ENCODE results near the gene BPIFB4. TPM values are rescaled to one million over a fixed set of nuclear protein-coding genes. Genes with fewer than 3 reads are reported as not detected.
"Not testable (repeated sequence)": the region's sequence is repeated elsewhere in the genome, so short reads cannot be mapped to it uniquely, and the experiment has no call there.

BPIFB4 gene
- polyA plus RNA-seq, 1 of the 3 experiments (the other 2 are of a cell fraction), result not detected

GRCh38 chr20:33105316-33105924, 26.0 kb downstream of the BPIFB4 start:
- H3K9me2 ChIP-seq, result no peaks in the 10 kb centered on the region
- H3F3A ChIP-seq (replicated peaks; ENCODE audit: insufficient read depth), result no peaks in the 10 kb centered on the region
- H3K79me2 ChIP-seq (ENCODE audit: insufficient read depth), result no peaks in the 10 kb centered on the region
- no peak for TF ChIP-seq YY1 (IDR thresholded peaks at IDR 0.05; ENCODE audit: low read depth)
- TF ChIP-seq NRF1 (IDR thresholded peaks at IDR 0.05; ENCODE audit: low read depth, low read length), result no peak
- no peak for TF ChIP-seq CTCF (IDR thresholded peaks at IDR 0.05)
- no peak for TF ChIP-seq TCF12 (IDR thresholded peaks at IDR 0.05)
- no peak for TF ChIP-seq MXI1 (IDR thresholded peaks at IDR 0.05; ENCODE audit: low read depth, low read length)
- TF ChIP-seq, protein P1, sequence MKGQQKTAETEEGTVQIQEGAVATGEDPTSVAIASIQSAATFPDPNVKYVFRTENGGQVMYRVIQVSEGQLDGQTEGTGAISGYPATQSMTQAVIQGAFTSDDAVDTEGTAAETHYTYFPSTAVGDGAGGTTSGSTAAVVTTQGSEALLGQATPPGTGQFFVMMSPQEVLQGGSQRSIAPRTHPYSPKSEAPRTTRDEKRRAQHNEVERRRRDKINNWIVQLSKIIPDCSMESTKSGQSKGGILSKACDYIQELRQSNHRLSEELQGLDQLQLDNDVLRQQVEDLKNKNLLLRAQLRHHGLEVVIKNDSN (IDR thresholded peaks at IDR 0.05; ENCODE audit: borderline replicate concordance, low read depth), result no peak
- TF ChIP-seq ELF1 (IDR thresholded peaks at IDR 0.05), result no peak
- no peak for TF ChIP-seq CHD2 (IDR thresholded peaks at IDR 0.05; ENCODE audit: low read length, partially characterized antibody)
- TF ChIP-seq JUND (IDR thresholded peaks at IDR 0.05), result no peak
- no peak for TF ChIP-seq NFIC (IDR thresholded peaks at IDR 0.05; ENCODE audit: borderline replicate concordance)
- no peak for TF ChIP-seq IRF3 (IDR thresholded peaks at IDR 0.05; ENCODE audit: low read depth, low read length)
- POLR2A ChIA-PET, result no interaction called here
- no peak overlapping the region for H3K4me3 ChIP-seq (ENCODE audit: low read depth in 2 of 2, low read length in 1 of 2)
- no peaks in the 10 kb centered on the region for H3K9me3 ChIP-seq
- no peak overlapping the region for H3K27ac ChIP-seq (ENCODE audit: low read depth in 2 of 2, low read length in 1 of 2)
- H3K4me2 ChIP-seq, result no peak overlapping the region
- H3K27me3 ChIP-seq (ENCODE audit: insufficient read depth), result peaks cover 20% of the 10 kb centered on the region
- no peak overlapping the region for H3K9ac ChIP-seq
- DNase-seq, result no peak
- no peaks in the 10 kb centered on the region for H3K36me3 ChIP-seq (replicated peaks in 1 of 2; ENCODE audit: control insufficient read depth in 1 of 2, insufficient read depth in 2 of 2, low read length in 1 of 2)
- H4K20me1 ChIP-seq (ENCODE audit: insufficient read depth), result no peaks in the 10 kb centered on the region
- WGBS (ENCODE audit: low lambda C conversion rate), result 29% methylated on average over 8 of the region's 8 CpGs
- no peaks in the 10 kb centered on the region for H3K4me1 ChIP-seq (ENCODE audit: control insufficient read depth in 1 of 2, insufficient read depth in 2 of 2, low read depth in 1 of 2, low read length in 1 of 2)
- CTCF ChIA-PET, result interaction anchor here (0.6 kb wide), 1 partner anchor 24 kb away, joined by 3 read pairs; no protein-coding TSS in a partner anchor
- no peak overlapping the region for H2AFZ ChIP-seq (ENCODE audit: low read depth)

- H4K20me1 ChIP-seq (ENCODE audit: insufficient read depth); H3K36me3 ChIP-seq (replicated peaks in 1 of 2; ENCODE audit: control insufficient read depth in 1 of 2, insufficient read depth in 2 of 2, low read length in 1 of 2); H3K27ac ChIP-seq (ENCODE audit: low read depth in 2 of 2, low read length in 1 of 2); POLR2A ChIA-PET; CTCF ChIA-PET; H3K4me1 ChIP-seq (ENCODE audit: control insufficient read depth in 1 of 2, insufficient read depth in 2 of 2, low read depth in 1 of 2, low read length in 1 of 2); H3K9me2 ChIP-seq; H3K79me2 ChIP-seq (ENCODE audit: insufficient read depth); H3K4me2 ChIP-seq; H3F3A ChIP-seq (replicated peaks; ENCODE audit: insufficient read depth); H2AFZ ChIP-seq (ENCODE audit: low read depth); DNase-seq; H3K9ac ChIP-seq; H3K4me3 ChIP-seq (ENCODE audit: low read depth in 2 of 2, low read length in 1 of 2); H3K9me3 ChIP-seq: not testable (repeated sequence)
- 11% methylated on average over 7 of the region's 7 CpGs for WGBS (ENCODE audit: low lambda C conversion rate)
- H3K27me3 ChIP-seq (ENCODE audit: insufficient read depth), result peaks cover 12% of the 10 kb centered on the region
These were observed 26.7 kb downstream of the BPIFB4 start for GRCh38 chr20:33106058-33106620.
